B cell (primary cell): ENCODE data around the gene CACNA1H. TPM values are rescaled to one million over a fixed set of nuclear protein-coding genes. Genes with fewer than 3 reads are reported as not detected.

Source experiments
- ATAC-seq: fragments of 200-7000 bp; cut with Tn5 transposase; one replicate; pipeline ENCODE4 v1.10.0; 2021; ENCODE audit warnings: low read depth, mild to moderate bottlenecking, moderate number of reproducible peaks, moderate library complexity
- CTCF ChIA-PET: fragments of 350-600 bp; sonication (Branson Sonifier 250); formaldehyde crosslinking; loops from one replicate; lab custom pipeline; 2021; ENCODE audit warnings: antibody characterized with exemption, inconsistent platforms; lab: Charles Lee
- POLR2A ChIA-PET: fragments of 350-600 bp; sonication (Branson Sonifier 250); formaldehyde crosslinking; loops from one replicate; lab custom pipeline; 2021; ENCODE audit warnings: antibody characterized with exemption; lab: Charles Lee
- DNase-seq: peaks from one replicate; pipeline ENCODE4 v3.0.0; 2013
- H2AFZ ChIP-seq: 2 replicates; pipeline ENCODE4 v1.6.1; 2012; ENCODE audit warnings: mild to moderate bottlenecking, low read depth, low read length; ENCODE audit not compliant: insufficient read depth, poor library complexity, severe bottlenecking
- H3K27ac ChIP-seq, 2 donors: 1 replicate in 1 of 2; 2 replicates in 1 of 2; pipeline ENCODE4 v1.5.1; 2012 to 2013; ENCODE audit warnings: low read length in 2 of 2, mild to moderate bottlenecking in 2 of 2, moderate library complexity in 1 of 2
- H3K27me3 ChIP-seq, 4 experiments: fragments of 200-600 bp in 1 of 4; sonication (generic) in 1 of 4; replicated peaks in 1 of 4; 1 replicate in 2 of 4; 2 replicates in 2 of 4; pipeline versions ENCODE4 v1.6.1 to v1.7.0; 2013 to 2016; ENCODE audit warnings: low read length in 3 of 4, mild to moderate bottlenecking in 2 of 4, mixed read lengths in 1 of 4, moderate library complexity in 1 of 4; ENCODE audit not compliant: insufficient read depth in 4 of 4, control insufficient read depth in 3 of 4; ENCODE audit errors: control extremely low read depth in 1 of 4
- H3K36me3 ChIP-seq, 2 experiments: replicated peaks in 1 of 2; 1 replicate in 1 of 2; 2 replicates in 1 of 2; pipeline versions ENCODE4 v1.6.1 to v1.7.1; 2013; ENCODE audit warnings: low read length in 1 of 2; ENCODE audit not compliant: insufficient read depth in 2 of 2, control insufficient read depth in 1 of 2; ENCODE audit errors: control extremely low read depth in 1 of 2, extremely low read depth in 1 of 2
- H3K4me1 ChIP-seq, 2 donors: fragments of 200-600 bp in 1 of 2; sonication (generic) in 1 of 2; 1 replicate in 1 of 2; 2 replicates in 1 of 2; pipeline versions ENCODE4 v1.5.1 to v1.6.1; 2013 to 2017; ENCODE audit warnings: low read length in 2 of 2; ENCODE audit not compliant: control insufficient read depth in 2 of 2, insufficient read depth in 2 of 2
- H3K4me2 ChIP-seq: replicated peaks from 2 replicates; pipeline ENCODE3; 2012; ENCODE audit warnings: mild to moderate bottlenecking, low read depth, low read length; ENCODE audit not compliant: poor library complexity, severe bottlenecking
- H3K4me3 ChIP-seq, 5 experiments: fragments of 200-600 bp in 1 of 5; sonication (generic) in 1 of 5; 1 replicate in 3 of 5; 2 replicates in 2 of 5; pipeline versions ENCODE4 v1.5.1 to v1.7.0; 2011 to 2016; ENCODE audit warnings: low read length in 4 of 5, mild to moderate bottlenecking in 4 of 5, low read depth in 2 of 5, control low read depth in 1 of 5, moderate library complexity in 1 of 5; ENCODE audit not compliant: insufficient read depth in 1 of 5; ENCODE audit errors: control extremely low read depth in 1 of 5, extremely low read depth in 1 of 5
- H3K79me2 ChIP-seq: fragments of 200-600 bp; sonication (generic); one replicate; pipeline ENCODE4 v1.6.0; 2016; ENCODE audit warnings: low read length; ENCODE audit not compliant: control insufficient read depth, insufficient read depth
- H3K9ac ChIP-seq: fragments of 200-600 bp; sonication (generic); 2 replicates; pipeline ENCODE4 v1.6.1; 2017; ENCODE audit warnings: mild to moderate bottlenecking, low read length, moderate library complexity
- H3K9me3 ChIP-seq, 3 donors: one replicate each; pipeline versions ENCODE4 v1.6.1 to v1.7.1; 2013; ENCODE audit warnings: low read length in 2 of 3; ENCODE audit not compliant: control insufficient read depth in 2 of 3, insufficient read depth in 1 of 3; ENCODE audit errors: control extremely low read depth in 1 of 3
- H4K20me1 ChIP-seq: 2 replicates; pipeline ENCODE4 v1.6.0; 2012; ENCODE audit warnings: mild to moderate bottlenecking, low read length; ENCODE audit not compliant: insufficient read depth, control insufficient read depth, poor library complexity, severe bottlenecking
- H3K27ac Mint-ChIP-seq: one replicate; pipeline ENCODE4 v1.8.0; 2021; ENCODE audit warnings: mixed read lengths
- H3K27me3 Mint-ChIP-seq: one replicate; pipeline ENCODE4 v1.8.0; 2021; ENCODE audit warnings: mixed read lengths
- H3K4me1 Mint-ChIP-seq: one replicate; pipeline ENCODE4 v1.8.0; 2021; ENCODE audit warnings: mixed read lengths
- H3K4me3 Mint-ChIP-seq: one replicate; pipeline ENCODE4 v1.8.0; 2021; ENCODE audit warnings: mixed read lengths
- H3K9me3 Mint-ChIP-seq: one replicate; pipeline ENCODE4 v1.8.0; 2022; ENCODE audit warnings: mixed read lengths; ENCODE audit not compliant: insufficient read depth
- EZH2 ChIP-seq: IDR thresholded peaks from 2 replicates; pipeline ENCODE4 v1.6.1; 2012; ENCODE audit warnings: borderline replicate concordance, low read depth, mild to moderate bottlenecking, moderate library complexity, low read length; ENCODE audit not compliant: insufficient read depth, poor library complexity, severe bottlenecking
- WGBS: methylation state at CpG from one replicate; pipeline ENCODE4 v1.1.5; 2013; ENCODE audit warnings: missing lambda C conversion rate; ENCODE audit not compliant: insufficient coverage; 5-methylcytosine and 5-hydroxymethylcytosine counted together
- intact Hi-C: fragments of 100-400 bp; cut with micrococcal nuclease; formaldehyde crosslinking; loops from one replicate; pipeline ENCODE4 v1.10.0; 2022
- polyA plus RNA-seq: library from polyadenylated mRNA; depleted of rRNA; stranded (reverse); fragments of >200 nt; gene quantifications from 2 replicates; pipeline ENCODE4 v1.2.3, GENCODE V29; 2012
- total RNA-seq, 2 donors: library from RNA; stranded (reverse); fragments of 120-200 nt in 1 of 2; gene quantifications; 1 replicate in 1 of 2; 2 replicates in 1 of 2; pipeline versions ENCODE4 v1.2.3 to v1.2.4, GENCODE V29; 2013 to 2022
- TF ChIP-seq, protein P1 (sequence below): fragments of 200-600 bp; IDR thresholded peaks from one replicate; pipeline ENCODE4 v1.8.0; 2022; ENCODE audit warnings: antibody characterized with exemption, mild to moderate bottlenecking

Gene CACNA1H
- total and polyA plus RNA-seq, 2 donors (not counting 1 experiment from before 2014, with no cell fraction given), result 0.05 to 0.10 TPM

DNA sequence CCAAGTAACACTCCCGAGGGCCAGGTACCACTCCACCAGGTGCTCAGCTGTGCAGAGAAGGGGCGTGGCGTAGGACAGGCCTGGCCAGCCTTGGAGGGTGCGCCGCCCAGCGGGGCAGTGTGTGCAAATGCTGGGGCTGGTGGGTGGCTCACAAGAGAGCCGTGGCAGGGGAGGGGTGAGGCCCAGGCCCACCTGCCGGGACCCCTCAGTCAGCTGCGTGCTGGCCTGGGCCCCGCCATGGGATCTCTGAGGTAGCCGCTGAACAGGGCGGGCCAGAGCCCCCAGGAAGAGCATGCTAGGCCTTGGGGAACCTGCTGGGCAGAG is 63.4 kb downstream of the CACNA1H start:
- H3K4me1 Mint-ChIP-seq, result no peaks in the 10 kb centered on the region
- no peak overlapping the region for H3K27ac ChIP-seq
- no peaks in the 10 kb centered on the region for H3K9me3 Mint-ChIP-seq
- DNase-seq (no peak), ATAC-seq (no peak)
- H3K79me2 ChIP-seq, result no peaks in the 10 kb centered on the region
- no peaks in the 10 kb centered on the region for H3K27me3 ChIP-seq
- H3K4me1 ChIP-seq, result no peaks in the 10 kb centered on the region
- TF ChIP-seq, protein P1, sequence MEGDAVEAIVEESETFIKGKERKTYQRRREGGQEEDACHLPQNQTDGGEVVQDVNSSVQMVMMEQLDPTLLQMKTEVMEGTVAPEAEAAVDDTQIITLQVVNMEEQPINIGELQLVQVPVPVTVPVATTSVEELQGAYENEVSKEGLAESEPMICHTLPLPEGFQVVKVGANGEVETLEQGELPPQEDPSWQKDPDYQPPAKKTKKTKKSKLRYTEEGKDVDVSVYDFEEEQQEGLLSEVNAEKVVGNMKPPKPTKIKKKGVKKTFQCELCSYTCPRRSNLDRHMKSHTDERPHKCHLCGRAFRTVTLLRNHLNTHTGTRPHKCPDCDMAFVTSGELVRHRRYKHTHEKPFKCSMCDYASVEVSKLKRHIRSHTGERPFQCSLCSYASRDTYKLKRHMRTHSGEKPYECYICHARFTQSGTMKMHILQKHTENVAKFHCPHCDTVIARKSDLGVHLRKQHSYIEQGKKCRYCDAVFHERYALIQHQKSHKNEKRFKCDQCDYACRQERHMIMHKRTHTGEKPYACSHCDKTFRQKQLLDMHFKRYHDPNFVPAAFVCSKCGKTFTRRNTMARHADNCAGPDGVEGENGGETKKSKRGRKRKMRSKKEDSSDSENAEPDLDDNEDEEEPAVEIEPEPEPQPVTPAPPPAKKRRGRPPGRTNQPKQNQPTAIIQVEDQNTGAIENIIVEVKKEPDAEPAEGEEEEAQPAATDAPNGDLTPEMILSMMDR, result no peak
- no peak for TF ChIP-seq EZH2
- ChIA-PET CTCF (no interaction called here), POLR2A (no interaction called here)
- H3K4me2 ChIP-seq, result no peak overlapping the region
- no peaks in the 10 kb centered on the region for H4K20me1 ChIP-seq
- intact Hi-C loops, result no loop called here
- H3K4me3 ChIP-seq, result no peak overlapping the region
- no peaks in the 10 kb centered on the region for H3K36me3 ChIP-seq
- H3K9me3 ChIP-seq, result no peaks in the 10 kb centered on the region
- WGBS, result 81% methylated on average over 12 of the region's 12 CpGs
- H3K9ac ChIP-seq, result no peak overlapping the region
- no peak overlapping the region for H3K4me3 Mint-ChIP-seq
- H3K27me3 Mint-ChIP-seq, result no peaks in the 10 kb centered on the region
- H3K27ac Mint-ChIP-seq, result no peak overlapping the region
- H2AFZ ChIP-seq, result no peak overlapping the region

DNA sequence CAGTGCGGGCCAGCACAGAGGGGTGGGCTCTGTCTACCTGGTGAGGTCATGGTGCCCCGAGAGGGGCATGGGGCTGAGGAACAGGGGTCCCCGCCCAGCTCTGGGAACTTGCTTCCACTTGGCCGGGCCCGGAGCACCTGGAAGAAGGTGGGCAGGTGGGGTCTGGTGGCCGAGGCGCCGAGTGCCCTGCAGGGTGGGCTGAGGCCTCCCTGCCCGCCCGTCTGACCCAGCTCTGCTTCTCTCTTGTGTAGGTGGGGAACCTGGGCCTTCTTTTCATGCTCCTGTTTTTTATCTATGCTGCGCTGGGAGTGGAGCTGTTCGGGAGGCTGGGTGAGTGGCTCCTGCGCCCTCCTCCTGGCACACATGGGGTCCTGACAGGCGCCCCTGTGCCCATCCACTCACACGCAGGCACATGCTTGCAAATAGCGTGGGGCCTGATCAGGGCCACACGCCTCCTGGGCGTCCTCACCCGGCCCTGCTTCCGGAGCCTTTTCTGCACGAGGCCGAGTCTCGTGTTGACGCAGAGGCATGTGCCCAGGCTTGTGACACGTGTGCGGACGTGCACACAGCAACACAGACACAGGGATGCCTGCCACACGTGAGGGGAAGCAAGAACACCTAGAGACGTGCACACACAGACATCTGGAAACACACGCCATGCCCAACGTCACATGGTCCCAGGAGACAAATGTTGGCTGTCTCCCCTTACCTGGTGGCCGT is 63.9 kb downstream of the CACNA1H start:
- no peak overlapping the region for H3K4me3 Mint-ChIP-seq
- no peaks in the 10 kb centered on the region for H3K79me2 ChIP-seq

More for the DNA sequence above, 63.9 kb downstream of the CACNA1H start:
- Histone ChIP-seq H3K36me3 (no peaks in the 10 kb centered on the region), H3K27ac (no peak overlapping the region), H3K27me3 (no peaks in the 10 kb centered on the region), H4K20me1 (no peaks in the 10 kb centered on the region), H2AFZ (no peak overlapping the region), H3K4me2 (no peak overlapping the region), H3K4me1 (no peaks in the 10 kb centered on the region), H3K4me3 (no peak overlapping the region), H3K9ac (no peak overlapping the region), H3K9me3 (no peaks in the 10 kb centered on the region)
- TF ChIP-seq EZH2, result no peak
- TF ChIP-seq, protein P1, result no peak
- ChIA-PET POLR2A (no interaction called here), CTCF (no interaction called here)
- intact Hi-C loops, result no loop called here
- DNase-seq, result no peak
- Mint-ChIP-seq H3K9me3 (no peaks in the 10 kb centered on the region), H3K27ac (no peak overlapping the region), H3K4me1 (no peaks in the 10 kb centered on the region), H3K27me3 (no peaks in the 10 kb centered on the region)
- no peak for ATAC-seq
- WGBS, result 86% methylated on average over 32 of the region's 32 CpGs
